ENCODE results near the gene MARCO.

DNA sequence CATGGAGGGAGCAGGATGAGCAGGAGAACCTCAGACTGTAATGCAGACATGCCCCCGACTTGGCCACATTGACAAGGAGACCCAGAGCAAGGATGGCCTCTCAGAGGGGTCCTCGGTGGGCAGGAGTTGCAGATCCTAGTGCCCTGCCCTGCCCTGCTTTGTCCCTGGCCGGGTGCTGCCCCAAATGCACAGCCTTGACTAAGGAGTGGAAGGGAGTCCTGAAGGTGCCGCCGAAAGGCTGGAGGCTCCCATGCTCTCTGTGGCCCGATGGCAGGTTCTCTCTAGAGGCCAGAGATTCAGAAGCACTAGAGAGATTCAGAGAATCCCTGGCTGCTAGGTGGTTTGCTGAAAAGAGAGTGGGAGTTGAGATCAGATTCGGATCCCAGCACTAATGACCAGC lies 64.4 kb downstream of the MARCO start:
- TF ChIP-seq YY1 (IDR thresholded peaks at IDR 0.05; ENCODE audit: insufficient read depth, insufficient read length) (no peak), SUZ12 (IDR thresholded peaks at IDR 0.05; ENCODE audit: extremely low read depth, insufficient read depth, insufficient read length) (no peak)

Measured in NT2/D1 (cell line).